Stimulated activated CD4-positive, alpha-beta T cell treated with anti-CD3 and anti-CD28 coated beads, TNF-alpha, amount 100 ng/mL, for 48 hours (primary cell): ENCODE measurements around the gene RBP5.

Experiments used
- DNase-seq, 3 donors: peaks; one replicate each; pipeline ENCODE4 v3.0.0-alpha.2; 2020; ENCODE audit warnings: low read depth in 3 of 3

RBP5 gene

GRCh38 chr12:7073946-7074345, 54.7 kb downstream of the RBP5 start:
- no peak for DNase-seq
